ENCODE measurements around the gene SNF8.

The SNF8 gene

GRCh38 chr17:48883171-48883570 lies 61.5 kb downstream of the SNF8 start:
- DNase-seq: no peak

GRCh38 chr17:48882272-48882671 lies 62.4 kb downstream of the SNF8 start:
- no peak for DNase-seq
